Effector CD4-positive, alpha-beta T cell (primary cell): ENCODE measurements around the gene CTAG2.
"Not testable (repeated sequence)": the region's sequence is repeated elsewhere in the genome, so short reads cannot be mapped to it uniquely, and the experiment has no call there.

Source experiments
- DNase-seq: peaks from one replicate; pipeline ENCODE4 v3.0.0-alpha.2; 2020
- total RNA-seq: gene quantifications from one replicate; lab custom pipeline; 2026; lab: John Stamatoyannopoulos, UW

CTAG2 gene
- 0.75 reads per million for total RNA-seq

DNA sequence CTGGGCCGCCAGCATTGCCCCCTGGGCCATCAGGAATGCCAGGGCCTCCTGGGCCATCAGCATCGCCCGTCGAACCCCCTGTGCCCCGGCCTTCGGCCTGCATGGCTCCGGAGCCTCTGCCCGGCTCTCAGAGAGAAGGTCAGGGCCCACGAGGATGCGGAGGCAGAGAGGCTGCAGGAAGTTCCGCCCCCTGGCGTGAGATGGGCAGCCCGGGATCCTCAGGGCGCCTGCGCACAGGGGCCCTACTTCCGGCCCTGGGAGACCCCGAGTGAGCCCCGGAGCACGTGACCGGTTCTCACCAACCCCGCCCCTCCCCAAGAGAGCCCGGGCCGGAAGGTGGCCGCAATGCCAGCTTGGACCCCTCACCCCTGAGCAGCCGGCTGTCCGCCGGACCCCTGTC, at the start of gene CTAG2:
Gene CTAG2 (minus strand): TSS at position 167 of the 400 bp plus-strand sequence. CDS start 64 bp downstream, at position 103.
- DNase-seq, result not testable (repeated sequence)

DNA sequence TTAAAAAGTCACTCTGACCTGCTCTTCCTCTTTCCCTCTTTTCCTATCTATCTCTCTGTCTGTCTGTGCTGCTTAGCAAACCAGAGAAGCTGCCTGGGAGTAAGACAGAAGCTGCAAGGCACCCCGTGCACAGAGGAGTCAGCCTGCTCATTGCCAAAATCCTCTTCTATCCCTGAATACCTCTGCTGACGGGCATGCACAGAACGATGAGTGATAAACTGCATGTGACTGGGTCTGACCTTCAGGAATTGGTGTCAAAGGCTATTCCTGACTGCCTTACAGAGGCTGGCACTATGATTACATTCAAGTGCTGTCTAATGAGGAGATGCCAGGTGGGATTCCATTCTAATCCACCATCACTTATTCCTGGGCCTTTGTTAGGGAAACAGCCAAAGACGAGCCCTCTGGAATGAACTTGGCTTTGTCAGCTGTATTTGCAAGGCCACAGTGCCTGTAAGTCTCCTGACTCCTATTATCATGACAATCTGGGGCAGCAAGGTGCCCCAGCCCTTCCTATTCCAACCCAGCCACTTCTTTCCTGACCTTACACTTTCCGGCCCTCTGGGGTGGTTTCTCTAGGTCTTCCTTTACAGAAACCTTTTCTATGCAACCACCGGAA, 45.4 kb upstream of the CTAG2 start:
- no peak for DNase-seq

DNA sequence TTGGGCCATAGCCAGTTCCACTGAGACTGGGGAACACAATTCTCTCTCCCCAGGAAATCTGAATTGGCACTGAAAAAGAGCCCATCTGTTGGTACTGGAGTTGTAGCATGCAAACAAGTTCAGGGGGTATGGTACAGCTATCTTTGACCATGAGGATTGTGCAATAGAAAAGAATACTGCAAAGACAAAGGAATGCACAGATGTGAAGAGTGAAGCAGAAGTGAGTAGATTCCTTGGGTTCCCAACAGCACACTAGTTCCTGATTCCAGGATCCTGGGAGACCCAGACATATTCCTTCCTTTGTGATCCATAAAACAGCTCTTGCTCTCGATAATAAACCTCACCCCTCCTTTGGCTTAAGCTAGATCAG, 43.3 kb upstream of the CTAG2 start:
- DNase-seq, result no peak

GRCh38 chrX:154695911-154696675, 42.7 kb upstream of the CTAG2 start:
- DNase-seq, result no peak

DNA sequence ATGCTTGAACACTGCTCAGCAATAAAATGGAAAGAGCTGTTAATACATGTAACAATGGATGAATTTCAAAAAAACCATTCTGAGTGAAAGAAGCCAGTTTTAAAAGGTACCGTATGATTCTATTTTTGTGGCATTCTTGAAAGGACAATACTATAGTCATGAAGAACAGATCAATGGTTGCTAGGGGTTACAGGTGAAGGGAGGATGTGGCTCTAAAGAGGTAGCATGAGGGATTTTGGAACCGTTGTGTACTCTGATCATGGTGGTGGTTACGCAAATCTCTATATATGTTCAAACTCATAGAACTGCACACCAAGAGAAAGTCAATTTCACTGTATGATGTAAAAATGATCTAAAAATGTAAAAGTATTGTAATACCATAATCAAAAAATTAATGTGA, 40.0 kb upstream of the CTAG2 start:
- no peak for DNase-seq

- not testable (repeated sequence) for DNase-seq
These were observed 37.1 kb upstream of the CTAG2 start for GRCh38 chrX:154690438-154690837.

DNA sequence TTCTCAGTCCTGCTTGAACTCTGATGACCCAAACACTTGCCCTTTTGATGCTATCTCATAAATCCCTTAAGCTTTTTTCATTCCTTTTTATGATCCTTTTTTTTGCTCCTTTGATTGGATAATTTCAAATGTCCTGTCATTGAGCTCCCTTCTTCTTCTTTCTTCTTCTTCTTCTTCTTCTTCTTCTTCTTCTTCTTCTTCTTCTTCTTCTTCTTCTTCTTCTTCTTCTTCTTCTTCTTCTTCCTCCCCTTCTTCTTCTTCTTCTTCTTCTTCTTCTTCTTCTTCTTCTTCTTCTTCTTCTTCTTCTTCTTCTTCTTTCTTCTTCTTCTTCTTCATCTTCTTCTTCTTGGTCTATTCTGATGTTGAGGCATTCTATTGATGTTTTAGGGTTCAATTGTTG, 18.7 kb upstream of the CTAG2 start:
- DNase-seq, result not testable (repeated sequence)

- not testable (repeated sequence) for DNase-seq
These were observed 17.5 kb upstream of the CTAG2 start for GRCh38 chrX:154670848-154671247.

- no peak for DNase-seq
These were observed 8.5 kb upstream of the CTAG2 start for GRCh38 chrX:154661899-154662298.

- DNase-seq, result no peak
These were observed 7.8 kb upstream of the CTAG2 start for GRCh38 chrX:154661170-154661569.

- DNase-seq, result no peak
These were observed 7.2 kb upstream of the CTAG2 start for GRCh38 chrX:154660541-154660940.

GRCh38 chrX:154658957-154659356, 5.6 kb upstream of the CTAG2 start:
- no peak for DNase-seq

DNA sequence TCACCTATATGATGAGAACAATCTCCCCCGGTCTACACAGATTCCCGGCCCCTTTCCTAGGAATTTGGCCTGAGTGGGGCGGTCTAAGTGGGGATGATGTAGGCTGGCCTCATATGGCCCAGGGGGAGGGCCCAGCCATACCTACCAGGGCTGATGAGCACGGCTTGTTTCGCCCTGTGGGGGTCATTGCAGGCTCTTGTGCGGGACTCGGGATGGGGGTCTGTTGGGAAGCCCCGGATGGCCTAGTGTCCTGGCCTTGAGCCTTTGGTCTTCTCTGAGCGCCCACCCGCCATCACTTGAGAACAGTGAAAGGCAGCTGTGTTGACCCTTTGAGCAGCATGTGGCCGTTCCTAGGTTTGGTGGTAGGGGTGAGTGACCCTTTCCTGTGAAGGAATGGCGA, 4.8 kb upstream of the CTAG2 start:
- no peak for DNase-seq

DNA sequence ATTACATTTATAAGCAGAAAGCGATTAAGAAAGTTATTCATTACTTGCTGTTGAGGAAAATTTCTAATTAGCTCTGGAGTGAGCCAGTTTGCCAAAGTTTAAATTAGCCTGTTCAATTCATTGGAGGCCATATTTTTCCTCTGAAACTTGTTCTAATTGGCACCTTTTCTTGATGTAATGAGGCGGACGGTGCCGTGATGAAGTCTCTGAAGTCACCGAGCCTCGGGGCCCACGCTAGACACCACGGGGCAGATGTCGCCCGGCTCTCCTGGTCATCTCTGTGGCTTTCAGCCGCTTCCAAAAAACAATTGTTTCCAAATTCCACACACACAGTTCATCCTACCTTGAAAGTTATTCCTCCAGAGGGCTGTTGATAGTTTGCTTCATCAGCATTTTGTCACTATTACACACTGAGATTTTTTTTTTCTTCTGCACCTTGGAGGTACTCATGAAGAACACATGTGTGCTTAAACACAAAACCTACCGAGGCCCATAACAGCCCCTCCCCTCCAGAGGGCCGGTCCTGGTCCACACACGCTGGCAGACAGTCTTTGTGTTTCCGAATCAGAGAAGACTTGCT, 3.9 kb upstream of the CTAG2 start:
- DNase-seq, result no peak

- no peak for DNase-seq
These were observed 2.4 kb upstream of the CTAG2 start for GRCh38 chrX:154655786-154656185.

- DNase-seq, result no peak
These were observed 2.0 kb upstream of the CTAG2 start for GRCh38 chrX:154655346-154655745.

DNA sequence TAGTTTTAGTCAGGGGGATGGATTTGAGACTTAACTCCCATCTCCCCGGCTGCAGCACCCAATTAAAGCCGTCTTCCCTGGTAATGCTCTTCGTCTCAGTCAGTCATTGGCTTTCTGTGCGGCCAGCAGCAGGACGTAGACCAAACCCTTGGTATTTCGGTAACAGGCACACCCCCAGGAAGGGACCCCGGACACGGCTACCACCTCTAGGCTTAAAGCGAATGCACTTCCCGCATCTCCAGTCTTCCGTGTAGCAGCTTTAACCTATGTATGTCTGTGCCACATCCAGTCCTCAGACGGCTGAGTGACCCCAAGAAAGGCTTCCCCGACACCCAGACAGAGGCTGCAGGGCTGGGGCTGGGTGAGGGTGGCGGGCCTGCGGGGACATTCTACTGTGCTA, 1.5 kb upstream of the CTAG2 start:
- no peak for DNase-seq

DNA sequence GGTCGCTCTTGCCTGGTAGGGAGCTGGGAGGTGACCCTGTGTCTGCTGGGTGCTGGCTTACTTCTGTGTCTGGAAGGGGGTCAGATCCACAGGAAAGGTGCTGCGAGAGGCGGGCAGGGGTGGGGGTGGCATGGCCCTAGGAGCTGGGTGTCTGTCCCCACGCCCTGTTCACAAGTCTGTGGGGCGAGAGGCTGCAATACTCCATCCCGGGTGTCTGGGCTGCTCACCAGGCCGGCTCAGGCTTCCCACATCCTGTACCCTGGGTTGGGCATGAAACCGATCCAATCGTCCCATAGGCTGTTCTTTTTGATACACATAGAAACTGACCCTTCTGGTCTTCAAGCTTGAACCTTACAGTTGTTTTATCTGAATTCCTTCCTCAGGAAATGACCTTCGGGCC, 993 bp upstream of the CTAG2 start:
- DNase-seq, result no peak

- DNase-seq, result no peak
These were observed 354 bp downstream of the CTAG2 start for GRCh38 chrX:154653048-154653401.

- DNase-seq, result no peak
These were observed 900 bp downstream of the CTAG2 start for GRCh38 chrX:154652311-154653047.

DNA sequence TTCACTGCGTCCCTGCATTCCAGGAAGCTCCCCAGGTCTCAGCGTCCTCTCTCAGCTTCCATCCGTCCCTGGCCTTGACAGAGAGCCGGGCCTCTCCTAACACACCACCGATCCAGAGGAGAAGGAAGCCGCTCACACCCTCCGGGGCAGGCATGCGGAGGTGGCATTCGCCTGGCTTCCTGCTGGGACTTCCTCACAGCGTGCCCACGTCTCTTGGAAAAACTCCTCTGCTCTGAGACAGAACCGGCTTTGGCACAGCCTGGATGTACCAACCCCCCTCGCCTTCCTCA, 3.2 kb downstream of the CTAG2 start:
- no peak for DNase-seq

GRCh38 chrX:154649503-154650220, 3.7 kb downstream of the CTAG2 start:
- no peak for DNase-seq

DNA sequence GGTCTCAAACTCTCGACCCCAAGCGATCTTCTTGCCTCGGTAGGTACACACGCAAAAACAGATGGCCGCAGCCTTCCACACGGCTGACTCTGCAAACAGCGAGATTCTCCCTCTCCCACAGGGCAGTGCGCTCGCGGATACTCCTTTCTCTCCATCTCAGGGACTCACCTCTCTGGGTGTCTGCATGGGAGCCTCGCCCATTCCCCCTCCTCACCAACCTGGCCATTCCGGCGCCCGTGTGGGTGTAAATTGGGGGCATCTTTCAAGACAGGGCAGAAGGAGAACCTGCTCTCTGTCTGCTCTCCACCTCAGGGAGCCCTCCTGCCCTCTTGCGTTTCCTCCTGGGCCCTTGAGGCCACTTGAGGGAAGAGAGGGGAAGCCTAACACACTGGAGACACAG, 4.4 kb downstream of the CTAG2 start:
- no peak for DNase-seq
